GM18873 (cell line): Measurements from ENCODE around the gene SP140.
A peak's percentile ranks its signal among the peaks of the same experiment; 100 is the strongest.

ENCODE experiments used
- ATAC-seq: cut with Tn5 transposase; IDR thresholded peaks from one replicate; pipeline ENCODE4 v1.9.1; 2021; ENCODE audit warnings: mild to moderate bottlenecking, moderate library complexity, moderate number of reproducible peaks; ENCODE audit not compliant: unreplicated experiment, low FRiP score

SP140 gene

DNA sequence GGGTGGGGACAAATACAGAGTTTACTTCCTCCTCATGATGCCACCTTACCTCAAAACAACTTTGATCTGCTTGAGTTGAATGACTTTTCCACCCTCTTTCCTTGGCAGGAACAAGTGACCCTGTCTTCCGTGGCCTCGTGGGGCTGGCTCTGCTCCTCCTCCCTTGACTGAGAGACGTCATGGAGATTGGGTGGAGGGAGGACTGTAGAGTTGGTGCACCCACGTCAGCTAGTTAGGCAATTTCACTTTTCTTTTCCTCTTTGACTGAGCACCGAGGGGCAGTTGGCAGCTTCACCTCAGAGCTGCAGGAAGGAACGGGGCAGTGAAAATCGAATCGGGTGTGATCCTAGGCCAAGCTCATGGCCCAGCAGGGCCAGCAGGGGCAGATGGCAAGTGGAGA, at the start of gene SP140:
Gene SP140, plus strand, starts transcription at position 251 of the 400 bp plus-strand sequence. Its CDS starts 109 bp downstream, at position 360.
- ATAC-seq, result peak; percentile 75

- no peak for ATAC-seq
Observed at GRCh38 chr2:230176996-230177395, 48.5 kb upstream of the SP140 start.

DNA sequence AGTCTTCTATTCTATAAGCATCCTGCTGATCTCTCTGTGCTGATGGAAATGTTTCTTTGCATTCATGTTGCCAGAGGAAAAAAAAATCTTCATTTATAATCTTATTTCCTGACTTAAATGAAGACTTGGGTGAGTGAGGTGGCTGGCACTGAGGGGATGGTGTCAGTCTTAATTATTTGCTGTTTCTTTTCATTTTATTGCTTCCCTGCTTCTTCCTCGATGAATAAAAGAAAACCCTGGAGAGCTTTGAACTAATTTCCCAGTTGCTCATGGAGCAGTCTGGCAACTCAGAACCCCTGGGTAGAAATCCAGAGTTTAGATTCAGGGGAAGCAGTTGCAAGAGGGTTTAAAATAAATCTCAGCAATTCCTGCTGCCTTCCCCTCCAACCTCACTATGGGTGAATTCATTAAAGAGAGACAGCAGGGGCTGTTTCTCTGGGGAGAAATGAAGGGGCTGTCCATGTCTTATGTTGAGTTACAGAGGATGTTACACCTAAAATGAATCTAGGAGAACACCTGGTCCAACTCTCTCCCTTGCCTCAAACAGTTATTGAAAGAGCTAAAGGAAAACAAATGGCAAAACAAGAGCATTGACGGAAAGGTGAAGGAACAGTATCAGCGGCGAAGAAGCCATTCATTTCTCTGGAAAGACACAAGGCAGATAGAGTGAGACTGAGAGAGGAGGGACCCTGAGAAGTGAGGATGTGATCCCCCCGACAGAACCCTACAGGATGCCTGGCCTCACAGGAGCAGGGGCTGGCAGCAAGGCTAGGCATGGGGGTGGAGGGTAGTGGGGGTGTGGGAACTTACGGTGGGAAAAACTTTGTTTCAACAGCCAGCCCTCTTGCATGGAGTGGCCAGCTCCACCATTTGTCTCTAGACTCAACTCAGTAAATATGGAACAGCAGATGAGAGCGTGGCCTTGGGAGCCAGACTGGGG, 46.7 kb upstream of the SP140 start:
- ATAC-seq, result no peak

DNA sequence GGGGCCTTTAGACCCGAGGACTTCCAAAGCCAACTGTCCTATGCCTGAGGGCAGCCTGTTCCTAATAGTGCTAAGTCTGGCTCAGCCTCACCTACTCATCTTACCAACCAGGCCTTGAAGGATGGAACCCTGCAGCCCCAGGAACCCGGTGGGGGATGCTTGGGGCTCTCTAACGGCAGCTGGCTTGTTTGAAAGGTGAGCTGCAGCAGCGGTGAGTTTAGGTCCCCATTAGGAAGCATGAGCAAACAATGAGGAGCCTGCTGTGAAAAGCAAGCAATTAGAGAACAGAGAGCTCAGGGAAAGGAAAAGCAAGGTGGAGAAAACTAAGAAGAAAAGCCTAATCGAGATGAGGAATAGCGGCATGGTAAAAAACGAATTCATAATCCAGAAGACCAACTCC, 45.6 kb upstream of the SP140 start:
- ATAC-seq, result no peak

GRCh38 chr2:230181195-230181594, 44.3 kb upstream of the SP140 start:
- ATAC-seq, result no peak

GRCh38 chr2:230184727-230185578, 40.6 kb upstream of the SP140 start:
- ATAC-seq, result no peak

DNA sequence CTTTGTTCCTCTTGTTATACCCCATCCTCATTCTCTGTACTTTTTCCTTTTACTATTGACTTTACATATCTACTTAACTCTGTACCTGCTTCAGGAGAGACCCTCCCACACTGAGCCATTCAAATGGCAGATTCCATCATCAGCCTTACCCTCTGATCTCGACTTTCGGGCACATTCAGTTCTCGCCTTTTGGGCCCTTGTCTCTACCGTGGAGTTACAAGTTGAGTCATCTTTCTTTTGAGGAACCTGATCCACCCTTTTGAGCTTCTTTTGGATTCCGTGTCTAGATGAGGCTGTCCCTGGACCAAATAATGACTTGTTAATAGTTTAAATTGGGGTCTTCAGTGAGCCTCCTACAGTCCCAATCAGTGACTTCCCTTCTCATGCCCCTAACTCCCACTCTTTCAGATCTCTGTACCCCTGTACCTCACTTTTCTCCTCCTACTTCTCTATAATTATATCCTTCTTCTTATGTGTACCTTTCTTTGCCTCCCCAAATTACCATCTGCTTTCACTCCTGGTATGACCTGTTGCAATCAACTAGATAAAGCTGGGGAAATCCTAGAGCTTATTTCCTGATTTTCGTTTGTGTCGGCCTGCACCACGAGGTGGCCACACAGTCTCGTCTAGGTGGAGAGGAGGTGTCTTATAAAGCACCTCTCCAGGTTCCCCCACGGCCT, 23.0 kb upstream of the SP140 start:
- ATAC-seq, result peak; percentile 30

DNA sequence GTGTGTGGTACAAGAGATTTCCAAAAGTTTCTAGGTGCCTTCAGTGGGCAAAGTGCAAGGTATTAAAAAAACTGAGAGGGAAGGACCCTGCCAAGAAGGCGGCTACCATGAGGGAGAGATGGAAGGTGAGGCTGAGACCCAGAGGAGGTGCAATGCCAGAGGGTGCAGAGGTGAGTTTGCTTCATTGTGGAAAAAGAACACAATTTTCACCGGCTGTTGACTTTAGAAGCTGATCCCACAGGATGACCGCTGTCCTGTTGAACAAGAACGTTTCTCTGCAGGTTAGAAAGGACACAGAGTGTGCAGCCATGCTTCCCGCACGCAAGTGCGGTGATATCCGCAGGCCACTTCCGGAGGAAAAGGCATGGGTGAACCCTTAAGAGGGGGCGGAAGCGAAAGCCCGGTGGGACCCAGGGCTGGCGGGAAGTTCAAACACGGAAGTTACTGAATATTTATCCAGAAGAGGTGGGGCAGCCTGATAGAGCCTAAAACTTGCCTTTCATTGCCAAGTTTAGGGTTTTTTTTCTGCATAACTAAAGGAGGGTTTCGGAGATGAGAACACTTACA, 22.3 kb upstream of the SP140 start:
- peak; percentile 48 for ATAC-seq

GRCh38 chr2:230205034-230205433, 20.5 kb upstream of the SP140 start:
- ATAC-seq, result peak; percentile 48

DNA sequence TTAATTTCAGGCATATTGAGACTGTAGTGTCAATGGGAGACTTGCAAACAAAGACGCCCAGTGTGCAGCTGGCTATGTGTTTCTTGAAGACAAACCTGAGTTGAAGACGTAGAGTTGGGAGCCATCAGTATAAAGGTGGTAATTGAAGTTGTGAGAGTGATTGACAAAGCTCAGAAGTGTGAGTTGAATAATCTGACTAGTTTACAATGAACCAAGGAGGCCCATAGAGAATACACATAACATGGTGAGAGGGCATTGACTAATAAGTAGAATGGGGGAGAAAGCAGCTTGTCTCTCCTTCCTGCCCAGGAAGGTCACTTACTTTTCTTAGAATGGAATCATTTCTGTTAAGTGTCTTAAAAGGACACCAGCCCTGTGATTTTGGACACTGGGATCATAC, 19.8 kb upstream of the SP140 start:
- no peak for ATAC-seq

DNA sequence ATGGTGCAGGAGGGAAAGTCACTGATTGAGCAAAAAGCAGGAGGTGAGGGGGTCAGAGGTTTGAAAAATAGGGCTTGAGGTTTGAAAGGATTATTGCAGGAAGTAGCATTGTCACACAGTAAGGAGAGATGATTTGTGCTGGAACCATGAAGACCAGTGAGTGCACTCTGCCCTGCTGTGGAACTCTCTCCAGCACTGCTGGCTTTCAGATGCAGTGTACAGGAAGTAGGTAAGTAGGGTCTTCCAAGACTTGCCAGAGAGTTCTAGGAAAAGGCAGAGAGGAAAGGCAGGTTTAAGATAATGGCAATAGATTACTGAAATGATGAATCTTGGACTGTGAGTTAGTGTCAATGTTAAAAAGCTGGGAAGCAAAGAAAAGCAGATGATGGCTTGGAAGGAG, 17.0 kb upstream of the SP140 start:
- no peak for ATAC-seq

GRCh38 chr2:230209422-230210051, 16.0 kb upstream of the SP140 start:
- no peak for ATAC-seq

GRCh38 chr2:230216489-230216888, 9.0 kb upstream of the SP140 start:
- ATAC-seq, result no peak

- no peak for ATAC-seq
Observed at GRCh38 chr2:230217424-230217823, 8.1 kb upstream of the SP140 start.

GRCh38 chr2:230218421-230218820, 7.1 kb upstream of the SP140 start:
- no peak for ATAC-seq

- ATAC-seq, result peak; percentile 62
Observed at GRCh38 chr2:230219419-230220331, 5.9 kb upstream of the SP140 start, which contains the start of gene SP110. TSS of gene SP110 (minus strand) at chr2:230219984. CDS start at chr2:230216927, 3,057 bp downstream.

DNA sequence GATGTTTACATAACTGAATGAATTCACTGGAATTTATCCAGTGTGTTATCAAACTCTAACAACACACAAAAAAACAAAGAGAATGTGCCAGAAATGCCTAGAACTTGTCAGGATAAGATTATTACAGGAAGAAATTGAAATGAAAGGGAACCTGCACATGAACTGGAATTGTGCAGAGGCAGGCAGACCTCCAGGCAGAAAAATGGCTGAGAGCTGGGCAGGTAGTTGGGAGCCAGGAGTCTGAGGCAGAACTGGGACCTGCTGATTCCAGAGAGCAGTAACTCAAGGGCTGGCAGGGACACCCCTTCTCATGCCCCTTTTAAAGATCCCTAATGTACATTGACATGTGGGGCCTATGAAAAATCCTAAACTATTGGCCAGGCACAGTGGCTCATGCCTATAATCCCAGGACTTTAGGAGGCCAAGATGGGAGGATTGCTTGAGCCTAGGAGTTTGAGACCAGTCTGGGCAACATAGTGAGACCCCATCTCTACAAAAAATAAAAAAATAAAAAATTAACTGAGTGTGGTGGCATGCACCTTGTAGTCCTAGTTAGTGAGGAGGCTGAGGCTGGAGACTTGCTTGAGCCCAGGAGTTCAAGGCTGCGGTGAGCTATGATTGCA, 5.1 kb upstream of the SP140 start:
- no peak for ATAC-seq

- no peak for ATAC-seq
Observed at GRCh38 chr2:230221493-230221892, 4.0 kb upstream of the SP140 start.
